Measurements from ENCODE around the gene FOXP2. TPM values are rescaled to one million over a fixed set of nuclear protein-coding genes. Genes with fewer than 3 reads are reported as not detected.

FOXP2 gene
- total and polyA plus RNA-seq, 4 experiments from 2014 or later, result not detected

GRCh38 chr7:114444196-114444595 lies 29.6 kb downstream of the FOXP2 start:
- Histone ChIP-seq H3K27me3 (ENCODE audit: insufficient read depth, low read length) (no peaks in the 10 kb centered on the region), H3K36me3 (ENCODE audit: insufficient read depth, low read length) (no peaks in the 10 kb centered on the region), H3K9me3 (ENCODE audit: control insufficient read depth in 1 of 2, low read length in 2 of 2) (no peaks in the 10 kb centered on the region), H3K27ac (ENCODE audit: low read depth, low read length) (no peak overlapping the region), H3K4me3 (ENCODE audit: low read length in 2 of 2) (no peak overlapping the region), H3K4me1 (ENCODE audit: insufficient read depth, low read length) (no peaks in the 10 kb centered on the region)
- no peak overlapping the region for H3K27ac Mint-ChIP-seq
- no peak for DNase-seq
- H3K27me3 Mint-ChIP-seq, result peaks cover 0 to 3% of the 10 kb centered on the region in 2 donors
- H3K36me3 Mint-ChIP-seq, result no peaks in the 10 kb centered on the region
- intact Hi-C loops (cut with micrococcal nuclease), result no loop called here
- H3K4me3 Mint-ChIP-seq, result no peak overlapping the region
- peaks cover 0 to 3% (median 0%) of the 10 kb centered on the region in 8 donors for H3K9me3 Mint-ChIP-seq
- H3K4me1 Mint-ChIP-seq, result no peaks in the 10 kb centered on the region
- ChIA-PET POLR2A (ENCODE audit: partially characterized antibody) (no interaction called here), CTCF (ENCODE audit: partially characterized antibody) (no interaction called here)

GRCh38 chr7:114450431-114450830 lies 35.8 kb downstream of the FOXP2 start:
- no peaks in the 10 kb centered on the region for H3K9me3 Mint-ChIP-seq
- no peak overlapping the region for H3K4me3 ChIP-seq (ENCODE audit: low read length in 2 of 2)
- peaks cover 0 to 3% of the 10 kb centered on the region in 2 donors for H3K27me3 Mint-ChIP-seq
- no peak overlapping the region for H3K4me3 Mint-ChIP-seq
- no peaks in the 10 kb centered on the region for H3K27me3 ChIP-seq (ENCODE audit: insufficient read depth, low read length)
- no peaks in the 10 kb centered on the region for H3K36me3 ChIP-seq (ENCODE audit: insufficient read depth, low read length)
- intact Hi-C loops (cut with micrococcal nuclease), result no loop called here
- no peaks in the 10 kb centered on the region for H3K36me3 Mint-ChIP-seq
- H3K27ac Mint-ChIP-seq, result no peak overlapping the region
- no peaks in the 10 kb centered on the region for H3K4me1 ChIP-seq (ENCODE audit: insufficient read depth, low read length)
- ChIA-PET CTCF (ENCODE audit: partially characterized antibody) (no interaction called here), POLR2A (ENCODE audit: partially characterized antibody) (no interaction called here)
- H3K4me1 Mint-ChIP-seq, result no peaks in the 10 kb centered on the region
- DNase-seq, result no peak
- no peak overlapping the region for H3K27ac ChIP-seq (ENCODE audit: low read depth, low read length)
- H3K9me3 ChIP-seq (ENCODE audit: control insufficient read depth in 1 of 2, low read length in 2 of 2), result no peaks in the 10 kb centered on the region

- no peak overlapping the region for H3K4me3 ChIP-seq (ENCODE audit: low read length in 2 of 2)
- Mint-ChIP-seq H3K9me3 (peaks cover 0 to 3% (median 0%) of the 10 kb centered on the region in 8 donors), H3K27me3 (no peaks in the 10 kb centered on the region), H3K27ac (no peak overlapping the region), H3K36me3 (no peaks in the 10 kb centered on the region), H3K4me3 (no peak overlapping the region), H3K4me1 (no peaks in the 10 kb centered on the region)
- CTCF ChIA-PET (ENCODE audit: partially characterized antibody), result no interaction called here
- DNase-seq, result no peak
- H3K9me3 ChIP-seq (ENCODE audit: control insufficient read depth in 1 of 2, low read length in 2 of 2), result no peaks in the 10 kb centered on the region
- intact Hi-C loops (cut with micrococcal nuclease), result no loop called here
- POLR2A ChIA-PET (ENCODE audit: partially characterized antibody), result no interaction called here
- no peak overlapping the region for H3K27ac ChIP-seq (ENCODE audit: low read depth, low read length)
- H3K4me1 ChIP-seq (ENCODE audit: insufficient read depth, low read length), result no peaks in the 10 kb centered on the region
- H3K36me3 ChIP-seq (ENCODE audit: insufficient read depth, low read length), result no peaks in the 10 kb centered on the region
- no peaks in the 10 kb centered on the region for H3K27me3 ChIP-seq (ENCODE audit: insufficient read depth, low read length)
Measured at GRCh38 chr7:114459574-114459973, 45.0 kb downstream of the FOXP2 start.

DNA sequence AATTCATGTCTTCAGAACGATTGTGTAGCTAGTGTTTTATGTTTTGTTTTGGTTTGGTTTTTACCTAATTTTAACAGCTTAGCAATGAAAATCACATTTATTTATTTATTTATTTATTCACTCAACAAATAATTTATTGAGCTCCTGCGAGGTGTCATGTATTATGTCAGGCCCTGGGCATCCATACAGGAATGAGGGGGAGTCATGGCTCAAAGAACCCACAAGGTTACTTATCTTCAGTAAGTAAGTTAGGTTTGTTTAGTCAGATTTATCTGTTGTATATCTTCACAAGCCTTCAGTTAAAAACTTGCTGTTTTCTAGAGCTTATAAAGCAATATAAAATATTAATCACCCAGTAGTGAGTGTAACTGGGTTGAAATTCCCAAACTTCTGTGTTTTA lies 45.4 kb downstream of the FOXP2 start:
- Histone ChIP-seq H3K9me3 (ENCODE audit: control insufficient read depth in 1 of 2, low read length in 2 of 2) (no peaks in the 10 kb centered on the region), H3K4me1 (ENCODE audit: insufficient read depth, low read length) (no peaks in the 10 kb centered on the region), H3K27ac (ENCODE audit: low read depth, low read length) (no peak overlapping the region), H3K27me3 (ENCODE audit: insufficient read depth, low read length) (no peaks in the 10 kb centered on the region), H3K4me3 (ENCODE audit: low read length in 2 of 2) (no peak overlapping the region), H3K36me3 (ENCODE audit: insufficient read depth, low read length) (no peaks in the 10 kb centered on the region)
- intact Hi-C loops (cut with micrococcal nuclease), result no loop called here
- POLR2A ChIA-PET (ENCODE audit: partially characterized antibody), result no interaction called here
- no peaks in the 10 kb centered on the region for H3K36me3 Mint-ChIP-seq
- CTCF ChIA-PET (ENCODE audit: partially characterized antibody), result no interaction called here
- no peak for DNase-seq
- H3K27ac Mint-ChIP-seq, result no peak overlapping the region
- H3K27me3 Mint-ChIP-seq, result no peaks in the 10 kb centered on the region
- no peak overlapping the region for H3K4me3 Mint-ChIP-seq
- peaks cover 0 to 3% (median 0%) of the 10 kb centered on the region in 8 donors for H3K9me3 Mint-ChIP-seq
- no peaks in the 10 kb centered on the region for H3K4me1 Mint-ChIP-seq

GRCh38 chr7:114466917-114467316 lies 52.3 kb downstream of the FOXP2 start:
- H3K36me3 Mint-ChIP-seq, result no peaks in the 10 kb centered on the region
- H3K27me3 Mint-ChIP-seq, result peaks cover 0 to 4% of the 10 kb centered on the region in 2 donors

GRCh38 chr7:114468844-114469243 lies 54.2 kb downstream of the FOXP2 start:
- intact Hi-C loops (cut with micrococcal nuclease), result no loop called here

More at GRCh38 chr7:114466917-114467316, 52.3 kb downstream of the FOXP2 start:
- Mint-ChIP-seq H3K27ac (no peak overlapping the region), H3K4me1 (no peaks in the 10 kb centered on the region), H3K4me3 (no peak overlapping the region), H3K9me3 (peaks cover 0 to 4% (median 0%) of the 10 kb centered on the region in 8 donors)
- POLR2A ChIA-PET (ENCODE audit: partially characterized antibody), result no interaction called here
- no peak for DNase-seq
- Histone ChIP-seq H3K27ac (ENCODE audit: low read depth, low read length) (no peak overlapping the region), H3K27me3 (ENCODE audit: insufficient read depth, low read length) (no peaks in the 10 kb centered on the region), H3K4me1 (ENCODE audit: insufficient read depth, low read length) (no peaks in the 10 kb centered on the region), H3K4me3 (ENCODE audit: low read length in 2 of 2) (no peak overlapping the region), H3K9me3 (ENCODE audit: control insufficient read depth in 1 of 2, low read length in 2 of 2) (no peaks in the 10 kb centered on the region), H3K36me3 (ENCODE audit: insufficient read depth, low read length) (no peaks in the 10 kb centered on the region)
- CTCF ChIA-PET (ENCODE audit: partially characterized antibody), result no interaction called here
- intact Hi-C loops (cut with micrococcal nuclease), result no loop called here

GRCh38 chr7:114472896-114473512 lies 58.4 kb downstream of the FOXP2 start:
- no peak for DNase-seq
- H3K4me1 ChIP-seq (ENCODE audit: insufficient read depth, low read length), result no peaks in the 10 kb centered on the region
- POLR2A ChIA-PET (ENCODE audit: partially characterized antibody), result no interaction called here
- no peaks in the 10 kb centered on the region for H3K36me3 ChIP-seq (ENCODE audit: insufficient read depth, low read length)
- no peaks in the 10 kb centered on the region for H3K9me3 ChIP-seq (ENCODE audit: control insufficient read depth in 1 of 2, low read length in 2 of 2)
- no peaks in the 10 kb centered on the region for H3K9me3 Mint-ChIP-seq
- CTCF ChIA-PET (ENCODE audit: partially characterized antibody), result no interaction called here
- peaks cover 0 to 4% of the 10 kb centered on the region in 2 donors for H3K27me3 Mint-ChIP-seq
- no peaks in the 10 kb centered on the region for H3K36me3 Mint-ChIP-seq
- no peaks in the 10 kb centered on the region for H3K4me1 Mint-ChIP-seq
- H3K27me3 ChIP-seq (ENCODE audit: insufficient read depth, low read length), result no peaks in the 10 kb centered on the region
- H3K4me3 ChIP-seq (ENCODE audit: low read length in 2 of 2), result no peak overlapping the region
- intact Hi-C loops (cut with micrococcal nuclease), result no loop called here
- H3K27ac Mint-ChIP-seq, result no peak overlapping the region
- no peak overlapping the region for H3K4me3 Mint-ChIP-seq
- H3K27ac ChIP-seq (ENCODE audit: low read depth, low read length), result no peak overlapping the region

More at GRCh38 chr7:114468844-114469243, 54.2 kb downstream of the FOXP2 start:
- Histone ChIP-seq H3K27me3 (ENCODE audit: insufficient read depth, low read length) (no peaks in the 10 kb centered on the region), H3K4me1 (ENCODE audit: insufficient read depth, low read length) (no peaks in the 10 kb centered on the region), H3K4me3 (ENCODE audit: low read length in 2 of 2) (no peak overlapping the region), H3K36me3 (ENCODE audit: insufficient read depth, low read length) (no peaks in the 10 kb centered on the region), H3K27ac (ENCODE audit: low read depth, low read length) (no peak overlapping the region), H3K9me3 (ENCODE audit: control insufficient read depth in 1 of 2, low read length in 2 of 2) (no peaks in the 10 kb centered on the region)
- Mint-ChIP-seq H3K36me3 (no peaks in the 10 kb centered on the region), H3K27me3 (peaks cover 0 to 4% of the 10 kb centered on the region in 2 donors), H3K4me3 (no peak overlapping the region), H3K9me3 (peaks cover 0 to 2% (median 0%) of the 10 kb centered on the region in 8 donors), H3K4me1 (no peaks in the 10 kb centered on the region), H3K27ac (no peak overlapping the region)
- ChIA-PET POLR2A (ENCODE audit: partially characterized antibody) (no interaction called here), CTCF (ENCODE audit: partially characterized antibody) (no interaction called here)
- DNase-seq, result no peak

GRCh38 chr7:114478384-114478783 lies 63.8 kb downstream of the FOXP2 start:
- H3K36me3 ChIP-seq (ENCODE audit: insufficient read depth, low read length), result no peaks in the 10 kb centered on the region
- H3K9me3 ChIP-seq (ENCODE audit: control insufficient read depth in 1 of 2, low read length in 2 of 2), result no peaks in the 10 kb centered on the region
- ChIA-PET CTCF (ENCODE audit: partially characterized antibody) (no interaction called here), POLR2A (ENCODE audit: partially characterized antibody) (no interaction called here)
- no peaks in the 10 kb centered on the region for H3K27me3 ChIP-seq (ENCODE audit: insufficient read depth, low read length)
- DNase-seq, result no peak
- Mint-ChIP-seq H3K4me3 (no peak overlapping the region), H3K9me3 (no peaks in the 10 kb centered on the region), H3K27me3 (no peaks in the 10 kb centered on the region), H3K36me3 (no peaks in the 10 kb centered on the region), H3K27ac (no peak overlapping the region), H3K4me1 (no peaks in the 10 kb centered on the region)
- H3K4me1 ChIP-seq (ENCODE audit: insufficient read depth, low read length), result no peaks in the 10 kb centered on the region
- no peak overlapping the region for H3K4me3 ChIP-seq (ENCODE audit: low read length in 2 of 2)
- intact Hi-C loops (cut with micrococcal nuclease), result no loop called here
- no peak overlapping the region for H3K27ac ChIP-seq (ENCODE audit: low read depth, low read length)
